ENCODE data around the gene PRCP. TPM values are rescaled to one million over a fixed set of nuclear protein-coding genes. Genes with fewer than 3 reads are reported as not detected.

The PRCP gene
- total RNA-seq, 1 donor from 2014 or later, result 55.5 TPM

DNA sequence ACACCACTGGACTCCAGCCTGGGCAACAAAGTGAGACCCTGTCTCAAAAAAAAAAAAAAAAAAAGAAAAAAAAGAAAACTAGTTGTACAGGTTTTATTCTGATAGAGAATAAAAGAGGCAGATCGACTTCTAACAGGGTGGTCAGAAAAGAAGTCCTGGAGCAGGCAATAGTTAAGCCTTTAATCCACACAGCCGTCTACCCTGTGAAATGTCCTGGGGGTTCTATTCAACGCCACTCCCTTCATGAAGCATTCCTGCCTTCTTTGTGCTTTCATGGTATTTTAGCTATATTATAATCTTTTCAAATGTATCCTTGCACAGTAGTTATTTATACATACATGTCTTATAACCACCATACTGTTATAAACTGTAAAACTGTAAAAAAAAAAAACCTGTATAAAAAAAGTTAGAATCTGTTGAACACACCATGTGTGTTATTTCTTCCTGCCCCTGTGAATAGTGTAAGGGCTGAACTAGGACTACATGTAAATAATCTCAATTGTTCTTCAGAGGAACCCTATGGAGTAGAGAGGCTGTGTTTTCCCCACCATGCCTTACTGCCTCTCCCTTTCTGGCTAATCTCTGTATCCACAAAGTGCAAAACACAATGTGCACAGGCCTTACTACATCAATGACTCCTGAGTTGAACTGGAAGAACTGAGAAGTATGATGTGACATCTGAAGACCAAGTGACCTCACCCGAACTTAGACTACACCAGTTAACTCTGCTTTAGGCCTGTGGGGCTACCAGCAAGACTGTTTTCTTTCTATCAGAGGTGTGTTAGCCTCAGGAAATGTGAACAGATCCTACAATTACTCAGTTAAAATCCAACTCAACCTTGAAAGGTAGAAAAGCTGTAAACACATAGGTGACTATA lies 25.3 kb downstream of the PRCP start:
- Mint-ChIP-seq H3K27ac (ENCODE audit: unreplicated experiment) (no peak overlapping the region), H3K9me3 (ENCODE audit: unreplicated experiment) (no peaks in the 10 kb centered on the region), H3K36me3 (ENCODE audit: unreplicated experiment) (peaks cover 5% of the 10 kb centered on the region), H3K4me1 (ENCODE audit: unreplicated experiment) (peaks cover under 1% of the 10 kb centered on the region), H3K4me3 (ENCODE audit: unreplicated experiment) (no peak overlapping the region), H3K27me3 (ENCODE audit: unreplicated experiment) (no peaks in the 10 kb centered on the region)
- no peak for DNase-seq (ENCODE audit: extremely low spot score, unreplicated experiment)
- TF ChIP-seq, protein P1, sequence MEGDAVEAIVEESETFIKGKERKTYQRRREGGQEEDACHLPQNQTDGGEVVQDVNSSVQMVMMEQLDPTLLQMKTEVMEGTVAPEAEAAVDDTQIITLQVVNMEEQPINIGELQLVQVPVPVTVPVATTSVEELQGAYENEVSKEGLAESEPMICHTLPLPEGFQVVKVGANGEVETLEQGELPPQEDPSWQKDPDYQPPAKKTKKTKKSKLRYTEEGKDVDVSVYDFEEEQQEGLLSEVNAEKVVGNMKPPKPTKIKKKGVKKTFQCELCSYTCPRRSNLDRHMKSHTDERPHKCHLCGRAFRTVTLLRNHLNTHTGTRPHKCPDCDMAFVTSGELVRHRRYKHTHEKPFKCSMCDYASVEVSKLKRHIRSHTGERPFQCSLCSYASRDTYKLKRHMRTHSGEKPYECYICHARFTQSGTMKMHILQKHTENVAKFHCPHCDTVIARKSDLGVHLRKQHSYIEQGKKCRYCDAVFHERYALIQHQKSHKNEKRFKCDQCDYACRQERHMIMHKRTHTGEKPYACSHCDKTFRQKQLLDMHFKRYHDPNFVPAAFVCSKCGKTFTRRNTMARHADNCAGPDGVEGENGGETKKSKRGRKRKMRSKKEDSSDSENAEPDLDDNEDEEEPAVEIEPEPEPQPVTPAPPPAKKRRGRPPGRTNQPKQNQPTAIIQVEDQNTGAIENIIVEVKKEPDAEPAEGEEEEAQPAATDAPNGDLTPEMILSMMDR (IDR thresholded peaks at IDR 0.05), result no peak

DNA sequence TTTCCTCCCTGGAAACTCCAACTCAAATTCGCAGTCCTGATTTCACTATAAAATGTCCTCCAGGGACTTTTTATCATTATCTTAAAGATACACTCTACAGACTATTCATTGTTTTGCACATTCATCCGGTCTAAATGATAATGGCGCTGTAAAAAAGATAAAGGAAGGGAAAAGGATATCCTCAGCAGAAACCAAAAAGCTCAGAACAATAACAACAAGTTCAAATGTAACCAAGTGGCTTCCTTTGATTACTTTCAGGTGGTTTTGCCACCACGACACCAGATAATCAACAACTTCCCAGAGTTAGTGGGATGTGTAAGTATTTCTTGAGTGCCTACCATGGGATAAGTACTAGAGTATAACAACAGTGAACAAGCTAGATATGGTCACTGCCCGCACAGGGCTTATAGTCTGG lies 26.3 kb downstream of the PRCP start:
- Mint-ChIP-seq H3K4me3 (ENCODE audit: unreplicated experiment) (no peak overlapping the region), H3K27ac (ENCODE audit: unreplicated experiment) (no peak overlapping the region), H3K27me3 (ENCODE audit: unreplicated experiment) (no peaks in the 10 kb centered on the region), H3K36me3 (ENCODE audit: unreplicated experiment) (peaks cover 3% of the 10 kb centered on the region), H3K9me3 (ENCODE audit: unreplicated experiment) (no peaks in the 10 kb centered on the region), H3K4me1 (ENCODE audit: unreplicated experiment) (peaks cover 4% of the 10 kb centered on the region)
- DNase-seq (ENCODE audit: extremely low spot score, unreplicated experiment), result no peak
- TF ChIP-seq, protein P1 (IDR thresholded peaks at IDR 0.05), result no peak

DNA sequence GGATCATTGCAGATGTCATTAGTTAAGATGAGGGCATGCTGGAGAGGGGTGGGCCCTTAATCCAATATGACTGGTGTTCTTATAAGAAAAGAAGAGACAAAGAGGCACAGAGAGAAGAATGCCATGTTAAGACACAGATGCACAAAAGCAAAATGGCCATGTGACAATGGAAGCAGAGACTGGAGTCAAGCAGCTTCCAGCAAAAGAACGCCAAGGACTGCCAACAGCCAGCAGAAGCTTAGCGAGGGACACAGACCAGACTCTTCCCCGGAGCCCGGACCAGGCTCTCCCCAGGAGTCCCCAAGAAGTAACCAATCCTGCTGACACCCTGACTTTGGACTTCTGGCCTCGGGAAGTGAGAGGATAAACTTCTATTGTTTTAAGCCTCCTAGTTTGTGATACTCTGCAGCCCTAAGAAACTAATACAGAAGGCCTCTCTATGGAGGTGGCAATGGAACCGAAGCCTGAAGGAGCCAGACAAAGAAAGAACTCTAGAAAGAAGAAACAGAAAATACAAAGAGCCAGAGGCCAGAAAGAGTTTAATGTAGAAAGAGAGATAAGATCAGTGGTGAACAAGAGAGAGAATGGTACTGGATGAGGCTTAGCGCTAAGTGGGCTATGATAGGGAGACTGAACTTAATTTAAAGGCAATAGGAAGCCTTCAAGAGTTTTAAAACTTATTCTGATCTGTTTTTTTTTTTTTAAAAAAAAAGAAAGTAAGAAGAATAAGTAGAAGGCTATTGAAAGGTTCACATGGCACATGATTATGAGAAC lies 27.7 kb downstream of the PRCP start:
- no peaks in the 10 kb centered on the region for H3K9me3 Mint-ChIP-seq (ENCODE audit: unreplicated experiment)
- peaks cover 3% of the 10 kb centered on the region for H3K36me3 Mint-ChIP-seq (ENCODE audit: unreplicated experiment)
- DNase-seq (ENCODE audit: extremely low spot score, unreplicated experiment), result no peak
- H3K27me3 Mint-ChIP-seq (ENCODE audit: unreplicated experiment), result no peaks in the 10 kb centered on the region
- H3K27ac Mint-ChIP-seq (ENCODE audit: unreplicated experiment), result no peak overlapping the region
- H3K4me3 Mint-ChIP-seq (ENCODE audit: unreplicated experiment), result no peak overlapping the region
- H3K4me1 Mint-ChIP-seq (ENCODE audit: unreplicated experiment), result peaks cover 7% of the 10 kb centered on the region
- TF ChIP-seq, protein P1 (IDR thresholded peaks at IDR 0.05), result no peak

DNA sequence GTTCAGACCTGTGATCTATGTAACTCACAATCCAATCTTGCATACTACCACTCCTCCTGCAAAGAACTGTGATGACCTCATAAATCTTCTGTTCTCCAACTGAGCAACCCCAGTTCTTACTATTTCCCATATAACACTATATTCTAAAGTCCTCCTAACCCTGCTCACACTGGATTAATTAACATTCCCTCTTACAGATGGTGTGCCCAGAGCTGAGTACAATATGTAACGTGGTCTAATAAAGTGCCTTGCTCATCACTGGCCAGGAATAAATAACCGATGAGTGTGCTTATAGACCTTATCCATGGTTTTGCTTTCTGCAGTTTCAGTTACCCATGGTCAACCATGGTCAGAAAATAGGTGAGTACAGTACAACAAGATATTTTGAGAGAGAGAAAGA lies 28.6 kb downstream of the PRCP start:
- no peaks in the 10 kb centered on the region for H3K9me3 Mint-ChIP-seq (ENCODE audit: unreplicated experiment)
- no peak overlapping the region for H3K27ac Mint-ChIP-seq (ENCODE audit: unreplicated experiment)
- no peak for DNase-seq (ENCODE audit: extremely low spot score, unreplicated experiment)
- TF ChIP-seq, protein P1 (IDR thresholded peaks at IDR 0.05), result no peak
- peaks cover 7% of the 10 kb centered on the region for H3K4me1 Mint-ChIP-seq (ENCODE audit: unreplicated experiment)
- no peak overlapping the region for H3K4me3 Mint-ChIP-seq (ENCODE audit: unreplicated experiment)
- peaks cover 2% of the 10 kb centered on the region for H3K36me3 Mint-ChIP-seq (ENCODE audit: unreplicated experiment)
- H3K27me3 Mint-ChIP-seq (ENCODE audit: unreplicated experiment), result no peaks in the 10 kb centered on the region

DNA sequence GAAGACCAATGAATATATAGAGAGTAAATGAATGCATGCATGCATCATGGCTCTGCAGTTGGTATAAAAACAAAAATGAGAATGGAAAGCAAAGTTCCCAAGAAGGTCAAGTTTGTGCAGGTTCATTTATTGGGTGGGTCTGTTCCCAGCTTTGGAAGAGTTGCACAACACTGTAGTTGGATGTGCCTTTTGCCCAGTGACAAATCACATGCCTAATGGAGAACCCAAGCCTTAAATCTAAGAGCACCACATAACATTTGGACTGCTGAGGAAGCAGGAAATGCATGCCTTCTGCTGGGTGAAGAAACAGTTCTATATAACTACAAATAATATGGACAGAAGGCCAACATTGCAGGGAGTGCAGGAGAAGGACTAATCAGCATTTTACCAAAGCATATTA lies 30.6 kb downstream of the PRCP start:
- TF ChIP-seq, protein P1 (IDR thresholded peaks at IDR 0.05), result no peak
- Mint-ChIP-seq H3K27me3 (ENCODE audit: unreplicated experiment) (no peaks in the 10 kb centered on the region), H3K4me1 (ENCODE audit: unreplicated experiment) (peaks cover 7% of the 10 kb centered on the region), H3K4me3 (ENCODE audit: unreplicated experiment) (no peak overlapping the region), H3K9me3 (ENCODE audit: unreplicated experiment) (no peaks in the 10 kb centered on the region), H3K27ac (ENCODE audit: unreplicated experiment) (no peak overlapping the region), H3K36me3 (ENCODE audit: unreplicated experiment) (no peaks in the 10 kb centered on the region)
- no peak for DNase-seq (ENCODE audit: extremely low spot score, unreplicated experiment)

Data from osteocyte (in vitro differentiated cells).